Measurements from ENCODE around the gene SYT2. TPM values are rescaled to one million over a fixed set of nuclear protein-coding genes. Genes with fewer than 3 reads are reported as not detected.

Gene SYT2
- total and polyA plus RNA-seq, 9 of the 15 experiments (the other 6 are each of a cell fraction or from before 2014, with no cell fraction given) = not detected

GRCh38 chr1:202593845-202594244 lies 116.4 kb downstream of the SYT2 start:
- H3K4me3 ChIP-seq = no peak overlapping the region
- H2AFZ ChIP-seq (ENCODE audit: low read depth, low read length) = no peak overlapping the region
- intact Hi-C loops (cut with micrococcal nuclease) (no loop called here), in situ Hi-C loops (cut with MboI) (no loop called here)
- WGBS (ENCODE audit: insufficient coverage, low coverage, missing lambda C conversion rate) = 6% methylated on average over 3 of the region's 4 CpGs
- DNase-seq (ENCODE audit: extremely low read depth in 1 of 4, low spot score in 3 of 4) (no peak), FAIRE-seq (no peak), ATAC-seq (no peak)
- no peaks in the 10 kb centered on the region for H3K4me1 ChIP-seq (replicated peaks in 1 of 2; ENCODE audit: control insufficient read depth in 2 of 2, insufficient read depth in 2 of 2, low read length in 2 of 2)
- POLR2A ChIA-PET = interaction anchor here (1.0 to 3.6 kb wide), 3 partner anchors 8 to 121 kb away, joined by 3 to 13 read pairs (median 5); no protein-coding TSS in a partner anchor
- no peak overlapping the region for H3K27ac ChIP-seq (ENCODE audit: extremely low read depth, low read depth, low read length)
- H4K20me1 ChIP-seq (replicated peaks; ENCODE audit: control insufficient read depth, insufficient read depth, low read length) = no peaks in the 10 kb centered on the region; the same call in 1 of the 2 replicates
- H3K9me1 ChIP-seq (ENCODE audit: control insufficient read depth, insufficient read depth, low read length) = no peaks in the 10 kb centered on the region
- no peaks in the 10 kb centered on the region for H3K9me3 ChIP-seq (replicated peaks; ENCODE audit: control insufficient read depth, insufficient read depth, low read depth, low read length)
- BruUV-seq (replicated peaks) = no TSS peak
- H3K4me2 ChIP-seq (ENCODE audit: insufficient read depth, low read length) = no peak overlapping the region
- CTCF ChIA-PET (ENCODE audit: low intra/inter-chr PET ratio) = no interaction called here
- TF ChIP-seq GABPA (tag; conservative IDR thresholded peaks at IDR 0.05; ENCODE audit: low read depth) (no peak), ZNF76 (CRISPR knock-in tag; IDR thresholded peaks at IDR 0.05; ENCODE audit: borderline replicate concordance) (no peak), SOX6 (IDR thresholded peaks at IDR 0.05) (no peak), JUN (IDR thresholded peaks at IDR 0.05; ENCODE audit: borderline replicate concordance, low read depth, low read length) (no peak), JUN (CRISPR knock-in tag; IDR thresholded peaks at IDR 0.05; ENCODE audit: borderline replicate concordance) (no peak), ATF7 (IDR thresholded peaks at IDR 0.05) (no peak), ZBED1 (IDR thresholded peaks at IDR 0.05) (no peak), NCOA1 (IDR thresholded peaks at IDR 0.05; ENCODE audit: low read depth) (no peak), SIN3A (IDR thresholded peaks at IDR 0.05; ENCODE audit: borderline replicate concordance in 2 of 2, control insufficient read depth in 1 of 2, low read depth in 2 of 2, low read length in 2 of 2) (no peak), TBL1XR1 (IDR thresholded peaks at IDR 0.05; ENCODE audit: low read length in 2 of 2) (no peak), FOXK1 (CRISPR knock-in tag; IDR thresholded peaks at IDR 0.05; ENCODE audit: borderline replicate concordance) (no peak), CEBPB (tag; IDR thresholded peaks at IDR 0.05) (no peak), BCL6 (CRISPR knock-in tag; IDR thresholded peaks at IDR 0.05) (no peak), GABPB1 (CRISPR knock-in tag; IDR thresholded peaks at IDR 0.05) (no peak), HDGF (IDR thresholded peaks at IDR 0.05) (no peak)
- TF ChIP-seq, protein P1, sequence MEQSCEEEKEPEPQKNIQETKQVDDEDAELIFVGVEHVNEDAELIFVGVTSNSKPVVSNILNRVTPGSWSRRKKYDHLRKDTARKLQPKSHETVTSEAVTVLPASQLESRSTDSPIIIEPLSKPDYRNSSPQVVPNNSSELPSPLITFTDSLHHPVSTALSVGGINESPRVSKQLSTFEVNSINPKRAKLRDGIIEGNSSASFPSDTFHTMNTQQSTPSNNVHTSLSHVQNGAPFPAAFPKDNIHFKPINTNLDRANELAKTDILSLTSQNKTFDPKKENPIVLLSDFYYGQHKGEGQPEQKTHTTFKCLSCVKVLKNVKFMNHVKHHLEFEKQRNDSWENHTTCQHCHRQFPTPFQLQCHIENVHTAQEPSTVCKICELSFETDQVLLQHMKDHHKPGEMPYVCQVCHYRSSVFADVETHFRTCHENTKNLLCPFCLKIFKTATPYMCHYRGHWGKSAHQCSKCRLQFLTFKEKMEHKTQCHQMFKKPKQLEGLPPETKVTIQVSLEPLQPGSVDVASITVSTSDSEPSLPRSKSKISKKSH (CRISPR knock-in tag; IDR thresholded peaks at IDR 0.05) = no peak
- TF ChIP-seq, protein P2, sequence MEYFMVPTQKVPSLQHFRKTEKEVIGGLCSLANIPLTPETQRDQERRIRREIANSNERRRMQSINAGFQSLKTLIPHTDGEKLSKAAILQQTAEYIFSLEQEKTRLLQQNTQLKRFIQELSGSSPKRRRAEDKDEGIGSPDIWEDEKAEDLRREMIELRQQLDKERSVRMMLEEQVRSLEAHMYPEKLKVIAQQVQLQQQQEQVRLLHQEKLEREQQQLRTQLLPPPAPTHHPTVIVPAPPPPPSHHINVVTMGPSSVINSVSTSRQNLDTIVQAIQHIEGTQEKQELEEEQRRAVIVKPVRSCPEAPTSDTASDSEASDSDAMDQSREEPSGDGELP (CRISPR knock-in tag; IDR thresholded peaks at IDR 0.05; ENCODE audit: borderline replicate concordance) = no peak
- TF ChIP-seq, protein P3, sequence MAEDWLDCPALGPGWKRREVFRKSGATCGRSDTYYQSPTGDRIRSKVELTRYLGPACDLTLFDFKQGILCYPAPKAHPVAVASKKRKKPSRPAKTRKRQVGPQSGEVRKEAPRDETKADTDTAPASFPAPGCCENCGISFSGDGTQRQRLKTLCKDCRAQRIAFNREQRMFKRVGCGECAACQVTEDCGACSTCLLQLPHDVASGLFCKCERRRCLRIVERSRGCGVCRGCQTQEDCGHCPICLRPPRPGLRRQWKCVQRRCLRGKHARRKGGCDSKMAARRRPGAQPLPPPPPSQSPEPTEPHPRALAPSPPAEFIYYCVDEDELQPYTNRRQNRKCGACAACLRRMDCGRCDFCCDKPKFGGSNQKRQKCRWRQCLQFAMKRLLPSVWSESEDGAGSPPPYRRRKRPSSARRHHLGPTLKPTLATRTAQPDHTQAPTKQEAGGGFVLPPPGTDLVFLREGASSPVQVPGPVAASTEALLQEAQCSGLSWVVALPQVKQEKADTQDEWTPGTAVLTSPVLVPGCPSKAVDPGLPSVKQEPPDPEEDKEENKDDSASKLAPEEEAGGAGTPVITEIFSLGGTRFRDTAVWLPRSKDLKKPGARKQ (CRISPR knock-in tag; IDR thresholded peaks at IDR 0.05) = no peak
- H3K36me3 ChIP-seq (ENCODE audit: control insufficient read depth, insufficient read depth, low read length) = no peaks in the 10 kb centered on the region
- H3K9ac ChIP-seq (ENCODE audit: insufficient read depth in 1 of 2, low read depth in 2 of 2, low read length in 2 of 2) = no peak overlapping the region
- H3K79me2 ChIP-seq (ENCODE audit: control insufficient read depth, insufficient read depth, low read length) = no peaks in the 10 kb centered on the region
- H3K27me3 ChIP-seq (ENCODE audit: control insufficient read depth in 2 of 2, insufficient read depth in 2 of 2, low read length in 2 of 2) = peaks cover 2 to 20% of the 10 kb centered on the region in 2 experiments; a peak in 3 of 5 replicates
